BJ (cell line): ENCODE results near the gene ARHGAP26. TPM values are rescaled to one million over a fixed set of nuclear protein-coding genes. Genes with fewer than 3 reads are reported as not detected.

Source experiments
- CTCF ChIA-PET: fragments of 350-600 bp; formaldehyde crosslinking; extraction: SDS; loops from one replicate; lab custom pipeline; 2021; ENCODE audit warnings: antibody characterized with exemption, inconsistent platforms; lab: Yijun Ruan, JAX
- POLR2A ChIA-PET: fragments of 300-600 bp; sonication (Branson Sonifier 250); formaldehyde crosslinking; extraction: SDS; loops from one replicate; lab custom pipeline; 2021; ENCODE audit warnings: antibody characterized with exemption; lab: Charles Lee
- DNase-seq: peaks from one replicate; pipeline ENCODE4 v3.0.0-alpha.2; 2011; ENCODE audit warnings: low read depth
- H3K27me3 ChIP-seq: 2 replicates; pipeline ENCODE4 v1.6.0; 2011; ENCODE audit warnings: low read length; ENCODE audit not compliant: control insufficient read depth, insufficient read depth
- H3K36me3 ChIP-seq: 2 replicates; pipeline ENCODE4 v1.5.1; 2011; ENCODE audit warnings: low read length; ENCODE audit not compliant: control insufficient read depth, insufficient read depth
- H3K4me3 ChIP-seq: 2 replicates; pipeline ENCODE4 v1.5.1; 2011; ENCODE audit warnings: low read depth, mild to moderate bottlenecking, control low read depth, low read length
- CTCF ChIP-seq: IDR thresholded peaks from 2 replicates; pipeline ENCODE4 v1.5.1; 2011; ENCODE audit warnings: low read depth, mild to moderate bottlenecking, control low read depth, inconsistent platforms, low read length, moderate library complexity; ENCODE audit not compliant: insufficient read depth
- polyA plus RNA-seq: library from polyadenylated mRNA; depleted of rRNA; stranded (reverse); fragments of >200 nt; gene quantifications from 2 replicates; pipeline ENCODE4 v1.2.3, GENCODE V29; 2011

The ARHGAP26 gene
- polyA plus RNA-seq, 1 experiment: 4.8 TPM

GRCh38 chr5:143180751-143181150, 410.6 kb downstream of the ARHGAP26 start:
- ChIA-PET CTCF (no interaction called here), POLR2A (no interaction called here)
- no peak for TF ChIP-seq CTCF
- Histone ChIP-seq H3K27me3 (no peaks in the 10 kb centered on the region), H3K4me3 (no peak overlapping the region), H3K36me3 (no peaks in the 10 kb centered on the region)
- DNase-seq: no peak

GRCh38 chr5:143181173-143181572, 411.0 kb downstream of the ARHGAP26 start:
- no peak overlapping the region for H3K4me3 ChIP-seq
- DNase-seq: no peak
- ChIA-PET POLR2A (no interaction called here), CTCF (no interaction called here)
- no peaks in the 10 kb centered on the region for H3K36me3 ChIP-seq
- TF ChIP-seq CTCF: no peak
- H3K27me3 ChIP-seq: no peaks in the 10 kb centered on the region

- no peak for TF ChIP-seq CTCF
- no peak for DNase-seq
- Histone ChIP-seq H3K4me3 (no peak overlapping the region), H3K36me3 (no peaks in the 10 kb centered on the region), H3K27me3 (no peaks in the 10 kb centered on the region)
- CTCF ChIA-PET: interaction anchor here (0.8 kb wide), 1 partner anchor 14 kb away, joined by 3 read pairs; no protein-coding TSS in a partner anchor
- POLR2A ChIA-PET: no interaction called here
These were observed 411.9 kb downstream of the ARHGAP26 start for GRCh38 chr5:143182106-143182505.

GRCh38 chr5:143182901-143183820, 413.0 kb downstream of the ARHGAP26 start:
- no peak for DNase-seq
- no peaks in the 10 kb centered on the region for H3K27me3 ChIP-seq
- TF ChIP-seq CTCF: no peak
- H3K36me3 ChIP-seq: no peaks in the 10 kb centered on the region
- H3K4me3 ChIP-seq: no peak overlapping the region
- CTCF ChIA-PET: no interaction called here
- POLR2A ChIA-PET: no interaction called here

- CTCF ChIA-PET: no interaction called here
- Histone ChIP-seq H3K27me3 (no peaks in the 10 kb centered on the region), H3K4me3 (no peak overlapping the region), H3K36me3 (no peaks in the 10 kb centered on the region)
- DNase-seq: no peak
- POLR2A ChIA-PET: no interaction called here
- no peak for TF ChIP-seq CTCF
These were observed 413.8 kb downstream of the ARHGAP26 start for GRCh38 chr5:143183989-143184388.
